ENCODE measurements around the gene RPP40. TPM values are rescaled to one million over a fixed set of nuclear protein-coding genes. Genes with fewer than 3 reads are reported as not detected.
A peak's percentile ranks its signal among the peaks of the same experiment; 100 is the strongest.

The RPP40 gene
- total RNA-seq, 1 experiment from 2014 or later = 11.6 TPM

DNA sequence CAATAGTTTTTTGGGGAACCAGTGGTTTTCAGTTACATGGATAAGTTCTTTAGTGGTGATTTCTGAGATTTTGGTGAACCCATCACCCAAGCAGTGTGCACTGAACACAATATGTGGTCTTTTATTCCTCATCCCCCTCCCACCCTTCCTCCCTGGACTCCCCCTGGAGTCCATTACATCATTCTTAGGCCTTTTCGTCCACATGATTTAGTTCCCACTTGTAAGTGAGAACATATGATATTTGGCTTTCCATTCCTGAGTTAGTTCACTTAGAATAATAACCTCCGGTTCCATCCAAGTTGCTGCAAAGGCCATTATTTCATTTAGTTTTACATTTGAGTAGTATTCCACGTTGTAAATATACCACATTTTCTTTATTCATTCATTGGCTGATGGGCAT lies 28.3 kb downstream of the RPP40 start:
- intact Hi-C loops (cut with micrococcal nuclease; ENCODE audit: unreplicated experiment) = no loop called here
- Mint-ChIP-seq H3K27me3 (ENCODE audit: insufficient read depth, unreplicated experiment) (peaks cover 4% of the 10 kb centered on the region), H3K36me3 (ENCODE audit: insufficient read depth, unreplicated experiment) (no peaks in the 10 kb centered on the region), H3K27ac (ENCODE audit: unreplicated experiment) (no peak overlapping the region), H3K4me3 (ENCODE audit: unreplicated experiment) (no peak overlapping the region), H3K4me1 (ENCODE audit: low read depth, unreplicated experiment) (no peaks in the 10 kb centered on the region), H3K9me3 (ENCODE audit: unreplicated experiment) (peaks cover 19% of the 10 kb centered on the region)
- ChIA-PET CTCF (no interaction called here), POLR2A (no interaction called here)
- no peak for DNase-seq
- H3K9me3 ChIP-seq = peaks cover 4% of the 10 kb centered on the region; the same call in 1 of the 2 replicates
- no peaks in the 10 kb centered on the region for H3K27me3 ChIP-seq (replicated peaks; ENCODE audit: control insufficient read depth, insufficient read depth, low read length)
- TF ChIP-seq CTCF (IDR thresholded peaks at IDR 0.05; ENCODE audit: insufficient read depth in 1 of 2, low read depth in 1 of 2, low read length in 1 of 2, severe bottlenecking in 1 of 2, unreplicated experiment in 1 of 2) = no peak
- no TSS peak for BruUV-seq (replicated peaks)
- H3K4me1 ChIP-seq = no peaks in the 10 kb centered on the region
- H3K4me3 ChIP-seq (ENCODE audit: low read depth, low read length) = no peak overlapping the region
- H3K36me3 ChIP-seq (ENCODE audit: control insufficient read depth, insufficient read depth, low read length) = no peaks in the 10 kb centered on the region

DNA sequence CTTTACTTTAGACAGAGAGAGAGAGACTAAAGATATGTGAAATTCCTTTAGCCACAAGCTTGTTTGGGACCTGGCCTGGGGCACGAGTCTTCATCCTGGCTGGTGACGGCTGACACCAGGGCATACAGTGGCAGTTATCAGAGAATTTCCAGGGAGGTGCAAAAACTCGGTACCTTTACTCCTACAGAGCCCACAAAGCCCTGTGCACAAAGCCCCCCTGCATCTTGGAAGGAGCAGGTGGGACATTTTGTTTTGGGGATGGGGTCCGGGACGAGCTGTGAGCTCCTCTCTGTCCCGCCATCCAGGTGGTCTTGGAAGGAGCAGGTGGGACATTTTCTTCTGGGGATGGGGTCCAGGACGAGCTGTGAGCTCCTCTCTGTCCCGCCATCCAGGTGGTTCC lies 28.9 kb downstream of the RPP40 start:
- H3K36me3 Mint-ChIP-seq (ENCODE audit: insufficient read depth, unreplicated experiment) = no peaks in the 10 kb centered on the region
- POLR2A ChIA-PET = no interaction called here

GRCh38 chr6:4973982-4974745 lies 29.7 kb downstream of the RPP40 start:
- no peaks in the 10 kb centered on the region for H3K4me1 Mint-ChIP-seq (ENCODE audit: low read depth, unreplicated experiment)
- H3K27me3 ChIP-seq (replicated peaks; ENCODE audit: control insufficient read depth, insufficient read depth, low read length) = no peaks in the 10 kb centered on the region
- CTCF ChIA-PET = no interaction called here
- BruUV-seq (replicated peaks) = no TSS peak
- peak in 1 of 2 experiments; percentile 40 for DNase-seq
- H3K36me3 Mint-ChIP-seq (ENCODE audit: insufficient read depth, unreplicated experiment) = no peaks in the 10 kb centered on the region
- H3K27ac Mint-ChIP-seq (ENCODE audit: unreplicated experiment) = no peak overlapping the region
- intact Hi-C loops (cut with micrococcal nuclease; ENCODE audit: unreplicated experiment) = no loop called here
- no peak for TF ChIP-seq CTCF (IDR thresholded peaks at IDR 0.05; ENCODE audit: insufficient read depth in 1 of 2, low read depth in 1 of 2, low read length in 1 of 2, severe bottlenecking in 1 of 2, unreplicated experiment in 1 of 2)
- H3K4me1 ChIP-seq = no peaks in the 10 kb centered on the region
- H3K4me3 Mint-ChIP-seq (ENCODE audit: unreplicated experiment) = no peak overlapping the region
- POLR2A ChIA-PET = no interaction called here
- H3K27me3 Mint-ChIP-seq (ENCODE audit: insufficient read depth, unreplicated experiment) = peaks cover 4% of the 10 kb centered on the region
- H3K9me3 ChIP-seq = no peaks in the 10 kb centered on the region; the same call in 1 of the 2 replicates
- H3K9me3 Mint-ChIP-seq (ENCODE audit: unreplicated experiment) = peaks cover 19% of the 10 kb centered on the region
- no peaks in the 10 kb centered on the region for H3K36me3 ChIP-seq (ENCODE audit: control insufficient read depth, insufficient read depth, low read length)
- no peak overlapping the region for H3K4me3 ChIP-seq (ENCODE audit: low read depth, low read length)

More for the DNA sequence above, 28.9 kb downstream of the RPP40 start:
- no peaks in the 10 kb centered on the region for H3K4me1 Mint-ChIP-seq (ENCODE audit: low read depth, unreplicated experiment)
- H3K36me3 ChIP-seq (ENCODE audit: control insufficient read depth, insufficient read depth, low read length) = no peaks in the 10 kb centered on the region
- intact Hi-C loops (cut with micrococcal nuclease; ENCODE audit: unreplicated experiment) = no loop called here
- H3K4me3 ChIP-seq (ENCODE audit: low read depth, low read length) = no peak overlapping the region
- peaks cover 4% of the 10 kb centered on the region; the same call in 1 of the 2 replicates for H3K9me3 ChIP-seq
- TF ChIP-seq CTCF (IDR thresholded peaks at IDR 0.05; ENCODE audit: insufficient read depth in 1 of 2, low read depth in 1 of 2, low read length in 1 of 2, severe bottlenecking in 1 of 2, unreplicated experiment in 1 of 2) = no peak
- H3K9me3 Mint-ChIP-seq (ENCODE audit: unreplicated experiment) = peaks cover 19% of the 10 kb centered on the region
- BruUV-seq (replicated peaks) = no TSS peak
- H3K27ac Mint-ChIP-seq (ENCODE audit: unreplicated experiment) = no peak overlapping the region
- DNase-seq = no peak
- H3K27me3 Mint-ChIP-seq (ENCODE audit: insufficient read depth, unreplicated experiment) = peaks cover 4% of the 10 kb centered on the region
- H3K4me1 ChIP-seq = no peaks in the 10 kb centered on the region
- H3K4me3 Mint-ChIP-seq (ENCODE audit: unreplicated experiment) = no peak overlapping the region
- H3K27me3 ChIP-seq (replicated peaks; ENCODE audit: control insufficient read depth, insufficient read depth, low read length) = no peaks in the 10 kb centered on the region
- CTCF ChIA-PET = no interaction called here
